Left ventricle myocardium inferior (tissue), 1 donor: Measurements from ENCODE around the gene PRDM16. TPM values are rescaled to one million over a fixed set of nuclear protein-coding genes. Genes with fewer than 3 reads are reported as not detected.

Source experiments
- DNase-seq: peaks from one replicate; pipeline ENCODE4 v3.0.0-alpha.2; 2020
- H3K27ac ChIP-seq: fragments of 200-600 bp; replicated peaks from 2 replicates; pipeline ENCODE4 v1.8.0; 2021
- H3K27me3 ChIP-seq: fragments of 200-600 bp; 2 replicates; pipeline ENCODE4 v1.8.0; 2021; ENCODE audit warnings: low read depth
- H3K36me3 ChIP-seq: fragments of 200-600 bp; 2 replicates; pipeline ENCODE4 v1.8.0; 2021
- H3K4me1 ChIP-seq: fragments of 200-600 bp; 2 replicates; pipeline ENCODE4 v1.8.0; 2021
- H3K4me3 ChIP-seq: fragments of 200-600 bp; 2 replicates; pipeline ENCODE4 v1.8.0; 2021; ENCODE audit warnings: mild to moderate bottlenecking, moderate library complexity
- H3K9me3 ChIP-seq: fragments of 200-600 bp; replicated peaks from 2 replicates; pipeline ENCODE4 v1.8.0; 2021
- CTCF ChIP-seq: fragments of 200-600 bp; IDR thresholded peaks from 2 replicates; pipeline ENCODE4 v1.8.0; 2021; ENCODE audit warnings: antibody characterized with exemption, mild to moderate bottlenecking, borderline replicate concordance
- intact Hi-C: fragments of 100-400 bp; cut with micrococcal nuclease; formaldehyde crosslinking; loops from one replicate; pipeline ENCODE4 v1.11.0; 2022
- total RNA-seq: library from RNA; stranded (reverse); fragmentation: NEBNext Ultra II Directional; extraction: Animal tissue kit (Norgen Biotek cat#: 25700); gene quantifications from one replicate; pipeline ENCODE4 v1.2.1, GENCODE V29; 2021
- donor health status: DM: no; HTN: yes; CAD: no; lungs with severe emphysema.

Gene PRDM16
- total RNA-seq, 1 donor from 2014 or later = 16.6 TPM

GRCh38 chr1:3125546-3126368 is 56.8 kb downstream of the PRDM16 start:
- peaks cover 3% of the 10 kb centered on the region for H3K27me3 ChIP-seq
- no peaks in the 10 kb centered on the region for H3K36me3 ChIP-seq
- H3K9me3 ChIP-seq = no peaks in the 10 kb centered on the region
- peak overlapping the region; percentile 86 for H3K27ac ChIP-seq
- TF ChIP-seq CTCF = no peak
- intact Hi-C loops = no loop called here
- peaks cover 83% of the 10 kb centered on the region for H3K4me1 ChIP-seq
- no peak for DNase-seq
- no peak overlapping the region for H3K4me3 ChIP-seq

- intact Hi-C loops = no loop called here
- Histone ChIP-seq H3K27me3 (no peaks in the 10 kb centered on the region), H3K4me3 (peak overlapping the region; percentile 40), H3K4me1 (peaks cover 87% of the 10 kb centered on the region), H3K27ac (peak overlapping the region; percentile 86), H3K36me3 (no peaks in the 10 kb centered on the region), H3K9me3 (no peaks in the 10 kb centered on the region)
- no peak for DNase-seq
- no peak for TF ChIP-seq CTCF
Observed at GRCh38 chr1:3126756-3127678, 58.0 kb downstream of the PRDM16 start.

GRCh38 chr1:3127738-3128137 is 58.7 kb downstream of the PRDM16 start:
- TF ChIP-seq CTCF = no peak
- no peaks in the 10 kb centered on the region for H3K36me3 ChIP-seq
- intact Hi-C loops = no loop called here
- peaks cover 94% of the 10 kb centered on the region for H3K4me1 ChIP-seq
- DNase-seq = no peak
- no peaks in the 10 kb centered on the region for H3K27me3 ChIP-seq
- peak overlapping the region; percentile 86 for H3K27ac ChIP-seq
- no peaks in the 10 kb centered on the region for H3K9me3 ChIP-seq
- H3K4me3 ChIP-seq = peak overlapping the region; percentile 40

- intact Hi-C loops = no loop called here
- Histone ChIP-seq H3K27me3 (no peaks in the 10 kb centered on the region), H3K4me1 (peaks cover 94% of the 10 kb centered on the region), H3K27ac (peak overlapping the region; percentile 86), H3K4me3 (no peak overlapping the region), H3K36me3 (no peaks in the 10 kb centered on the region), H3K9me3 (no peaks in the 10 kb centered on the region)
- no peak for TF ChIP-seq CTCF
- no peak for DNase-seq
Observed at GRCh38 chr1:3128431-3129132, 59.6 kb downstream of the PRDM16 start.

- intact Hi-C loops = no loop called here
- H3K27ac ChIP-seq = no peak overlapping the region
Observed at GRCh38 chr1:3129133-3129490, 60.1 kb downstream of the PRDM16 start.

More at GRCh38 chr1:3129133-3129490, 60.1 kb downstream of the PRDM16 start:
- H3K4me1 ChIP-seq = peaks cover 94% of the 10 kb centered on the region
- DNase-seq = no peak
- no peaks in the 10 kb centered on the region for H3K9me3 ChIP-seq
- no peak overlapping the region for H3K4me3 ChIP-seq
- H3K27me3 ChIP-seq = no peaks in the 10 kb centered on the region
- H3K36me3 ChIP-seq = no peaks in the 10 kb centered on the region
- TF ChIP-seq CTCF = no peak
